SKM-1 treated with dmso at 0.1 percent for 144 hours (cell line): ENCODE results near the gene PTTG1IP.
A peak's percentile ranks its signal among the peaks of the same experiment; 100 is the strongest.
"Not testable (repeated sequence)": the region's sequence is repeated elsewhere in the genome, so short reads cannot be mapped to it uniquely, and the experiment has no call there.

Source experiments
- DNase-seq: peaks from one replicate; lab custom pipeline; 2025; ENCODE audit not compliant: unreplicated experiment; lab: John Stamatoyannopoulos, UW

The PTTG1IP gene

DNA sequence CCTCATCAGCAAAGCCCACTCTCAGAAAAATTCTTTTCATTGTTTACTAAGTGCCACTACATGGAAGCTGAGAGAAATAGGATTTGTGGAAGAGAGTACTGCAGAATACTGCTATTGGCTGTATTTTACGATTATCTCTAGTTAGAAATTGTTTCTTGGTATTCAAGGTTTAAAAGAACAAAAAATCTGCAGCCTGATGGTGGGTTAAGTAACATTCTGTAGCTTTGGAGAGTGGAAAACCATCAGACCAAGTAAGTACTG is 27.3 kb downstream of the PTTG1IP start:
- no peak for DNase-seq

GRCh38 chr21:44845418-44846223 is 27.9 kb downstream of the PTTG1IP start:
- peak; percentile 72 for DNase-seq

GRCh38 chr21:44844256-44844655 is 29.2 kb downstream of the PTTG1IP start:
- no peak for DNase-seq

DNA sequence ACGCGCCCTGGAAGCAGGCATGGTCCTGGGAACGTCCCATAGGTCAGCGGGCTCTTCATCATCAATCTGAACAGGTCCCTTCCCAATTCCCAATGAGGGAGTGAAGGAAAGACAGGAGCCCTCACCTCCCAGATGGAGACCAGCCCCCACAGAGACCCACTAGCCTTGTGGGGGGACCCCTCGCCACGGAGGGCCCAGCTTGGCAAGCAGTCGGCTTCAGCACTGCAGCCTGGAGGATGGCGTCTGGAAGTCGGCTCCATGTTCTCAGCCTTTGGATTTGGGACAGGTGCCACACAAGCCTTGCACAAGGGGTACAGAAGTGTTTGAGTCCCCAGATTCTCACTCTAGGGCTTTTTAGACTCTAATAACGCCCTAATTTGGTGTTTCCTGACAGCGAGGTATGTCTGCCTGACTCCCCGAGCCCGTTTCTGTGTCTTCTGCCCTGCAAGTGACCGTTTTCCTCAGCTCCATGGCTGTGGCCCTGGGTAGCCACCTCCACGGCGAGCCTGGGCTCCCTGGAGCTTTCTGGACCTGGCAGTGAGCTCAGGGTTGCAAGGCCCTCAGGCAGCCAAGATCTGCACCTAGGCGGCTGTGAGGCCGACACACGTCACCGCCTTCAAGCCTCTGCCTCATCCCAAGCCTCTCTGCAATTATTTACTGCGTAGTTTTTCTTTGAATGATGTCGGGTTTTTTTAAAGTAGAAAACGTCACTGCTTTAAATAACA is 30.6 kb downstream of the PTTG1IP start:
- no peak for DNase-seq

DNA sequence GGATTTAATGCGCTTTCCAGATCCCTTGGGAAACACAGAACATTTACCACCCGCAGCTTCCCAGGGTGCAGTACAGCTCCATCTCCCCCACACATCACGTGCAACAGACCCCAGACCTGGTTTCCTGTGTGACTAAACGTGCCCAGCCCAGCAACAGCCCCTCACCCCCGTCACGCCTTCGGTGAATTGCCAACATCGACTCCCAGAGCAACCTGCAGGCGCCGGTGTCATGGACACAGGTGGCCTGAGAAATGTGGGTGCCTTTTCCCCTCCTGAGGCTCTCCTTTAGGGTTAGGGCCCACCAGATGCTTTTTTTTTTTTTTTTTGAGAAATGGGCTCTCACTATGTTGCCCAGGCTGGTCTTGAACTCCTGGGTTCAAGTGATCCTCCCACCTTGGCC is 31.4 kb downstream of the PTTG1IP start:
- DNase-seq = no peak

DNA sequence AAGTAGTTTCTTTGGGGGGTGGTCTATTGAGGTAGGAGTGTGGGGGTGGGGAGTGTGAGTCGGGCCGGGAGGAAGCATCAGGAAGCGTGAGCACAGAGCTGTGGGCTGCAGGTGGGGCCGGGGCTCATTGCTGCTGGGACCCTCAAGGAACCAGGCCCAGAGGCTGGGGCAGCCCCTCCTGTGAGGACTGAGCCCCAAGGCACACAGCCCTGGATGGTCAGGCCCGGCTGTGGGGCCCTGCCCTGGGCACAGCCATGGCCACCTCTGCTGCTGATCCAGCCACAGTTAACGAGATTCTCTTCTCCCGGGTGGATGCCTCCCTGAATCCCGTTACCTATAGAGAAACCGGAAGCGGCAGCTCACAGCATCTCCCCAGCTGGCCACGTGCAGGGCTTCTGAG is 32.7 kb downstream of the PTTG1IP start:
- no peak for DNase-seq

DNA sequence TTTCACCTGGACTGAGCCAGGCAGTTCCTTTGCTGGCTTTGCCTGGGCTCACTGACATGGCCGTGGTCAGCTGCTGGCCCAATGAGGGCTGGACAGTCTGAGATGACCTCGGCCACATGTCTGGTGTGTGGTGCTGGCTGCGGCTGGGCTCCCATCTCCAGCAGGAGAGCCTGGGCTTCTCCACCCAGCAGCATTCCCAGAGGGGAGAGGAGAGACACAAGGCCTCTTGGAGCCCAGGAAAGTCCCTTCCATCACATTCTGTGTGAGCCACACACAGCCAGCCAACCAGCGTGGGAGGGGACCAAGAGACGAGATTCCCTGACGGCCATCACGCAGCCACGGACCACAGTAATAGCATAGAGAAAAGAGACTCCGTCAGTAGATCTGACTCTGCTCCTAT is 34.5 kb downstream of the PTTG1IP start:
- no peak for DNase-seq

GRCh38 chr21:44838039-44838895 is 35.2 kb downstream of the PTTG1IP start:
- DNase-seq = no peak

- DNase-seq = no peak
Measured at GRCh38 chr21:44837537-44837936, 36.0 kb downstream of the PTTG1IP start.

DNA sequence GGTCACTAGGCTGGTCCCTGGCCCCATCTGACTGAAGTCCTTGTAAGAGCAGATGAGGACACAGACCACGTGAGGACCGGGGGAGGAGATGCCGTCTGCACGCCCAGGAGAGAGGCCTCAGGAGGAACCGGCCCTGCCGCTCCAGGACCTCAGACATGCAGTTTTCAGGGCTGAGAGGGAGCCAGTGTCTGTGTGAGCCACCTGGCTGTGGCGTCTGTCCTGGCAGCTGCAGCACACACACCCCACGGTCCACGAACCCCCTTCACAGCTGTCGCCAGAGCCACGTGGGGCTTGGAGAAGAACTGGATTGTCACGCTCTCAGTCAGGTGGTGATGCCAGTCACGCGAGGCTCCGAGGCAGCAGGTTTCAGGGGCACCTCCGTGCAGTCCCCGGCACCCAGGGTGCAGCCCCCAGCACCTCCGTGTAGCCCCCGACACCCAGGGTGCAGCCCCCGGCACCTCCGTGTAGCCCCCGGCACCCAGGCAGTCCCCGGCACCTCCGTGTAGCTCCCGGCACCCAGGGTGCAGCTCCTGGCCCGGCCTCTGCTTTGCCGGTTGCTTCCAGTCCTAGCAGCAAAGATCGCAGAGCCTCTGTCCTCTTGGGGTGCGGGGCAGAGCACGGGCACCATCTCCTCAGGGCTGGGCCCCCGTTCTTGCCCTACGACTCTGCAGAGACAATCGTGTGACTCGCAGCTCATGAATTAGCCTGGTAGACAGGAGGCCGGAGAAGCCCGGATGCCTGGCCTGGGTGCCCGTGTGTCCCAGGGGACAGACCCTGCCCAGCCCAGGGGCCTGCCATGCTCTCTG is 36.6 kb downstream of the PTTG1IP start:
- DNase-seq = peak; percentile 53

DNA sequence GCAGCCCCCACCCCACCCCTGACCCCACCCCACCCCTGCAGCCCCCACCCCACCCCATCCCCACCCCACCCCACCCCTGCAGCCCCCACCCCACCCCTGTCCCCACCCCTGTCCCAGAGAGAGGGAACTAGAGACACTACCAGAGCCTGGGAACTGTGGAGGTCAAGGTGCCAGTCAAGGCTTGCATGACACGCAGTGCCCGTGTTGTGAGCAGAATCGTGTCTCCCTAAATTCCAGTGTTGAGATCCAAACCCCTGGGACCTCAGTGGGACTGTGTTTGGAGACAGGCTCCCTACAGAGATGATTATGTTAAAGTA is 37.2 kb downstream of the PTTG1IP start:
- no peak for DNase-seq

- DNase-seq = no peak
Measured at GRCh38 chr21:44835647-44835973, 37.9 kb downstream of the PTTG1IP start.

DNA sequence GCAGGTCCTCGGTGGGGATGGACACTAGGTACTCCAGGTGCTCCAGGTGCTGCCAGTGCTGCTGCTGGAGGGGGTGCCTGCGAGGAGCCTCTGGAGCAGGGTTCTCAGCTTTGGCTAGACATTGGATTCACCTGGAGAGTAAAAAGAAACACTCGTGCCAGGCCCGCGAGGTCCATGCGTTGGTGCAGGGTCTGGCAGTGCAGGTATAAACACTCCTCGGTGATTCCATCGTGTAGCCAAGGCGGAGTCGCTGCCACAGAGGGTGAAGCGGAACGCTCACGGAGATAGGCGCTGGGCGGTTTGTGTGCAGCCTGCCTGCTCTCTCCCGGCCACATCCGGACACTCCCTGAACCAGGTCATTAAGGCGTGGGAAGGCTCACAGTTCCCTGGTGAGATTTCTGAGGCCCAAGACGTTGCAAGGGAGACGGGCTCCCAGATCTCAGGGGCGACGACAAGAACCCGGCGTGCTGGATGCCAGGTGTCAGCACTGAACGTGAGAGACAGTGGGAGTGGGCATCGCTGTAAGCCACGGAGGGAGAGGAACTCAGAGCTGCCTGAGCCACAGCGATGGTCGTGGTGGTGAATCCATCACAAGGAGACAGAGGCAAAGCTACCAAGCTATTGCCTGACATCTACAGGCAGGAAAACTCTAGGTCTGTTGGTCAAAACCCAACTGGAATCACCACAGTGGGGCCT is 38.4 kb downstream of the PTTG1IP start:
- no peak for DNase-seq

DNA sequence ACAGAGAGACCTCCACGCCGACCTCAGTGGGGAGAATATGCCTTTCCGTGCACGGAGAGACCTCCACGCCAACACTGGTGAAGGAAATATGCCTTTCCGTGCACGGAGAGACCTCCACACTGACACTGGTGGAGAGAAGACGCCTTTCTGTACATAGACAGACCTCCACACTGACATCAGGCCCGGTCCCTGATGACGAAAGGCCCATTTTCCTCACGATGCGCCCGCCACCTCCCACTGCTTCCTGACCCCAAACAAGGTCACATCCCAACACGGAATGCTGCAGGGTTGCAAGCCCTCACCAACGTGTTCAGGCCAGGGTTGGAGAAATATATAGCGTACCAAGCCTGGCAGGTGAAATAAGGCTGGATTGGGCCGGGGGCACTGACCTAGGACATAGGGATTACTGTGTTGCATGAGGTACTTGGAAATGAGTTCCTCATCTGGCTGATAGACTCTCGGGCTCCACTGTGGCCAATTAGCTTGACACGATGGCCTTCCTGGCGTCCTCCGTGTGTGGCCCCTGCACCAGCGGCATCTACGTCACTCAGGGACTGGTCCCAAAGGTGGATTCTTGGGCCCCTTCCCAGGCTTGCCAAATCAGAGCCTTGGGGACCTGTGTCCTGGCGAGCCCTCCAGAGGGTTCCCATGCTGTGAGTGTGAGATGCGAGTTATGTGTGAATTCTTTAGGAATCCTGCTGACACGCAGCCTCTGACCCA is 39.1 kb downstream of the PTTG1IP start:
- no peak for DNase-seq

- DNase-seq = no peak
Measured at GRCh38 chr21:44833663-44834062, 39.8 kb downstream of the PTTG1IP start.

DNA sequence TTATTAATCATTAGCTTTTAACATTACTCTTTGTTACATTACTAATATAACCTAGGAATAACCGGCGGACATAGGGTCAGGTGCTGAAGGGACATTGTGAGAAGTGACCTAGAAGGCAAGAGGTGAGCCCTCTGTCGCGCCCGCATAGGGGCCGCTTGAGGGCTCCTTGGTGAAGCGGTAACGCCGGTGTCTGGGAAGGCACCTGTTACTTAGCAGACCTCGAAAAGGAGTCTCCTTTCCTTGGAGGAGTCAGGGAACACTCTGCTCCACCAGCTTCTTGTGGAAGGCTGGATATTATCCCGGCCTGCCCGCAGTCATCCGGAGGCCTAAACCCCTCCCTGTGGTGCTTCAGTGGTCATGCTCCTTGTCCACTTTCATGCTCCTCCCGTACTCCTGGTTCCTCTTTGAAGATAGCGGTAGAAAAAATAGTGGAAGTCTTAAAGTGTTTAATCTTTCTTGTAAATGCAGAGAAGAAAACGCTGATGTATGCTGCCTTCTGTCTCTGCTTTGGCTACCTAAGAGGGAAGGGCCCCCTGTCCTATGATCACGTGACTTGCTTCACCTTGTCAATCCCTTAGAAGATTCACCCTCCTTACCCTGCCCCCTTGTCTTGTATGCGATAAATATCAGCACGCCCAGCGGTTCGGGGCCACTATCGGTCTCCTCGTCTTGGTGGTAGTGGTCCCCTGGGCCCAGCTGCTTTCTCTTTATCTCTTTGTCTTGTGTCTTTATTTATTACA is 40.8 kb downstream of the PTTG1IP start:
- DNase-seq = not testable (repeated sequence)

- DNase-seq = no peak
Measured at GRCh38 chr21:44831227-44831860, 42.1 kb downstream of the PTTG1IP start.

DNA sequence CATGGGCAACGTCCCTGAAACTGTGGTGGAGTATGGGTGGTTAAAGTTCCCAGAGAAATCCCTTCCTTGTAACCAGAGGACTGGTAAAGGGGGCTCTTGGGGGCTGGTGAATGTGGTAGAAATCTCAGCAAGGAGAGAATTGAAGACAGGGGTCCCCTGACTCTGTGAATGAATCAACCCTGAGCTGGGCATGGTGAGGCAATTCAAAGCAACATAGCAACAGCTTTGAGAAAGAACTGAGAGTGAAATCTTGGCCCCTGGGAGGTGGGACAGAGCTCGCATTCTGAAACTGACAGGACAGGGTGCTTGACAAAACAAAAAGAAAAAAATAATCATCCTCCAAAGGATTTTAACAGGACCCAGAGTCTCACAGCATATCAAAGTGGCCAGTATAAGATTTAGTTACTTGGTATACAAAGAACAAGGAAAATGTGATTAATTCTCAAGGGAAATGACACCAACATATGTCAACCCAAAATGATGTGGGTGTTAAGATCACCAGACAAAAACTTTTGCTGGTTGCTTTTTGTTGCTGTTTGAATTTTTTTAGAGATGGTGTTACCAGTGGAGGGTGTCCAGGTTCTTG is 43.9 kb downstream of the PTTG1IP start:
- DNase-seq = no peak
